ENCODE results near the gene PDE3B.
"Not testable (repeated sequence)": the region's sequence is repeated elsewhere in the genome, so short reads cannot be mapped to it uniquely, and the experiment has no call there.

Gene PDE3B

GRCh38 chr11:14819596-14819995 lies 176.0 kb downstream of the PDE3B start:
- no peak for DNase-seq

GRCh38 chr11:14821031-14821430 lies 177.4 kb downstream of the PDE3B start:
- DNase-seq = no peak

GRCh38 chr11:14826600-14826999 lies 183.0 kb downstream of the PDE3B start:
- no peak for DNase-seq

GRCh38 chr11:14835496-14836492 lies 192.2 kb downstream of the PDE3B start:
- no peak for DNase-seq

- no peak for DNase-seq
These were observed 198.4 kb downstream of the PDE3B start for GRCh38 chr11:14842002-14842401.

GRCh38 chr11:14852571-14853177 lies 209.1 kb downstream of the PDE3B start:
- DNase-seq = no peak

- no peak for DNase-seq
These were observed 210.5 kb downstream of the PDE3B start for GRCh38 chr11:14854057-14854456.

GRCh38 chr11:14855890-14856289 lies 212.3 kb downstream of the PDE3B start:
- DNase-seq = no peak

GRCh38 chr11:14857621-14858020 lies 214.0 kb downstream of the PDE3B start:
- no peak for DNase-seq

GRCh38 chr11:14858404-14858803 lies 214.8 kb downstream of the PDE3B start:
- DNase-seq = no peak

- no peak for DNase-seq
These were observed 216.9 kb downstream of the PDE3B start for GRCh38 chr11:14860511-14860910.

- DNase-seq = no peak
These were observed 218.1 kb downstream of the PDE3B start for GRCh38 chr11:14861680-14862079.

- DNase-seq = not testable (repeated sequence)
These were observed 220.2 kb downstream of the PDE3B start for GRCh38 chr11:14863775-14864174.

GRCh38 chr11:14872032-14872431 lies 228.4 kb downstream of the PDE3B start:
- DNase-seq = no peak

- no peak for DNase-seq
These were observed 230.0 kb downstream of the PDE3B start for GRCh38 chr11:14873632-14874031.

- DNase-seq = no peak
These were observed 231.6 kb downstream of the PDE3B start for GRCh38 chr11:14875163-14875562.

- no peak for DNase-seq
These were observed 238.1 kb downstream of the PDE3B start for GRCh38 chr11:14881576-14882193.

GRCh38 chr11:14882196-14882595 lies 238.6 kb downstream of the PDE3B start:
- no peak for DNase-seq

GRCh38 chr11:14883683-14884082 lies 240.1 kb downstream of the PDE3B start:
- not testable (repeated sequence) for DNase-seq

GRCh38 chr11:14884667-14885273 lies 241.2 kb downstream of the PDE3B start:
- no peak for DNase-seq

- DNase-seq = no peak
These were observed 242.9 kb downstream of the PDE3B start for GRCh38 chr11:14886513-14886912.

- peak; percentile 85 to 88 for DNase-seq
These were observed 247.8 kb downstream of the PDE3B start for GRCh38 chr11:14891143-14892035.

All from activated CD4-positive, alpha-beta T cell treated with anti-CD3 and anti-CD28 coated beads for 4 hours (primary cell).